MCF 10A (cell line): Measurements from ENCODE around the gene ROR1. TPM values are rescaled to one million over a fixed set of nuclear protein-coding genes. Genes with fewer than 3 reads are reported as not detected.

Source experiments
- BruUV-seq: library from RNA; stranded (reverse); fragments of 400-500 nt; replicated peaks from 2 replicates; lab custom pipeline; 2021; lab: Mats Ljungman, UMichigan
- CTCF ChIA-PET: fragments of 300-600 bp; sonication (Branson Sonifier 250); formaldehyde crosslinking; extraction: SDS; loops from one replicate; lab custom pipeline; 2021; ENCODE audit warnings: antibody characterized with exemption, inconsistent platforms; lab: Yijun Ruan, JAX
- POLR2A ChIA-PET: fragments of 300-600, 350-650 bp; sonication (Branson Sonifier 250); formaldehyde crosslinking; extraction: SDS; loops from one replicate; lab custom pipeline; 2020; ENCODE audit warnings: antibody characterized with exemption, inconsistent platforms; lab: Yijun Ruan, JAX
- DNase-seq: peaks from one replicate; pipeline ENCODE4 v3.0.0-alpha.2; 2018; ENCODE audit not compliant: unreplicated experiment
- H3K27ac Mint-ChIP-seq: one replicate; pipeline ENCODE4 v1.8.0; 2022; ENCODE audit warnings: mild to moderate bottlenecking, low read depth, mixed read lengths; ENCODE audit not compliant: unreplicated experiment
- H3K27me3 Mint-ChIP-seq: one replicate; pipeline ENCODE4 v1.8.0; 2022; ENCODE audit warnings: mixed read lengths; ENCODE audit not compliant: insufficient read depth, unreplicated experiment
- H3K36me3 Mint-ChIP-seq: one replicate; pipeline ENCODE4 v1.8.0; 2022; ENCODE audit warnings: mild to moderate bottlenecking, moderate library complexity, mixed read lengths; ENCODE audit not compliant: insufficient read depth, unreplicated experiment
- H3K4me1 Mint-ChIP-seq: one replicate; pipeline ENCODE4 v1.8.0; 2022; ENCODE audit warnings: mixed read lengths; ENCODE audit not compliant: insufficient read depth, unreplicated experiment
- H3K4me3 Mint-ChIP-seq: one replicate; pipeline ENCODE4 v1.8.0; 2022; ENCODE audit warnings: mild to moderate bottlenecking, moderate library complexity, mixed read lengths; ENCODE audit not compliant: unreplicated experiment
- H3K9me3 Mint-ChIP-seq: one replicate; pipeline ENCODE4 v1.8.0; 2022; ENCODE audit warnings: mixed read lengths; ENCODE audit not compliant: unreplicated experiment
- CTCF ChIP-seq: fragments of 200-600 bp; IDR thresholded peaks from one replicate; pipeline ENCODE4 v1.8.0; 2022; ENCODE audit warnings: antibody characterized with exemption, mild to moderate bottlenecking; ENCODE audit not compliant: unreplicated experiment
- intact Hi-C: fragments of 100-400 bp; cut with micrococcal nuclease; formaldehyde crosslinking; loops from 2 replicates; pipeline ENCODE4 v1.14.1; 2022
- total RNA-seq: library from RNA; stranded (reverse); gene quantifications from 2 replicates; pipeline ENCODE4 v1.2.3, GENCODE V29; 2022

The ROR1 gene
- total RNA-seq, 1 experiment from 2014 or later = 4.6 TPM

GRCh38 chr1:64140596-64140995 is 366.8 kb downstream of the ROR1 start:
- ChIA-PET POLR2A (interaction anchor here (1.1 kb wide), 1 partner anchor 15 kb away, joined by 5 read pairs; no protein-coding TSS in a partner anchor), CTCF (interaction anchor here (2.5 kb wide), 1 partner anchor 367 kb away, joined by 12 read pairs; the partner anchor contains the start of gene ROR1)
- Mint-ChIP-seq H3K9me3 (no peaks in the 10 kb centered on the region), H3K4me1 (peaks cover 7% of the 10 kb centered on the region), H3K27ac (no peak overlapping the region), H3K4me3 (no peak overlapping the region), H3K36me3 (peaks cover 4% of the 10 kb centered on the region), H3K27me3 (no peaks in the 10 kb centered on the region)
- no peak for TF ChIP-seq CTCF
- no peak for DNase-seq
- BruUV-seq = no TSS peak
- intact Hi-C loops = no loop called here

GRCh38 chr1:64147045-64147724 is 373.4 kb downstream of the ROR1 start:
- no TSS peak for BruUV-seq
- ChIA-PET CTCF (interaction anchor here (0.6 to 6.4 kb wide), 2 partner anchors 10 to 590 kb away, joined by 3 to 37 read pairs; no protein-coding TSS in a partner anchor), POLR2A (no interaction called here)
- H3K27ac Mint-ChIP-seq = no peak overlapping the region
- H3K4me3 Mint-ChIP-seq = no peak overlapping the region
- intact Hi-C loops = no loop called here
- no peak for DNase-seq
- no peaks in the 10 kb centered on the region for H3K36me3 Mint-ChIP-seq
- H3K9me3 Mint-ChIP-seq = no peaks in the 10 kb centered on the region
- no peak for TF ChIP-seq CTCF
- no peaks in the 10 kb centered on the region for H3K4me1 Mint-ChIP-seq
- no peaks in the 10 kb centered on the region for H3K27me3 Mint-ChIP-seq

GRCh38 chr1:64147759-64148158 is 373.9 kb downstream of the ROR1 start:
- H3K27me3 Mint-ChIP-seq = no peaks in the 10 kb centered on the region
- no peaks in the 10 kb centered on the region for H3K36me3 Mint-ChIP-seq
- DNase-seq = no peak
- intact Hi-C loops = no loop called here
- ChIA-PET POLR2A (no interaction called here), CTCF (interaction anchor here (0.6 to 6.4 kb wide), 3 partner anchors 11 to 590 kb away, joined by 3 to 37 read pairs (median 3); no protein-coding TSS in a partner anchor)
- BruUV-seq = no TSS peak
- H3K4me3 Mint-ChIP-seq = no peak overlapping the region
- TF ChIP-seq CTCF = no peak
- no peaks in the 10 kb centered on the region for H3K9me3 Mint-ChIP-seq
- no peak overlapping the region for H3K27ac Mint-ChIP-seq
- no peaks in the 10 kb centered on the region for H3K4me1 Mint-ChIP-seq

- H3K27me3 Mint-ChIP-seq = no peaks in the 10 kb centered on the region
- intact Hi-C loops = no loop called here
- BruUV-seq = no TSS peak
- no peak for TF ChIP-seq CTCF
- no peak for DNase-seq
- H3K9me3 Mint-ChIP-seq = no peaks in the 10 kb centered on the region
- no peaks in the 10 kb centered on the region for H3K4me1 Mint-ChIP-seq
- H3K4me3 Mint-ChIP-seq = no peak overlapping the region
- no peaks in the 10 kb centered on the region for H3K36me3 Mint-ChIP-seq
- ChIA-PET CTCF (interaction anchor here (1.6 to 6.4 kb wide), 2 partner anchors 13 kb away, joined by 5 to 37 read pairs; no protein-coding TSS in a partner anchor), POLR2A (no interaction called here)
- H3K27ac Mint-ChIP-seq = no peak overlapping the region
Measured at GRCh38 chr1:64150266-64150665, 376.4 kb downstream of the ROR1 start.
